Loucy (cell line): ENCODE data around the gene ZNF831.

ENCODE experiments used
- CTCF ChIP-seq: fragments of 200-600 bp; sonication (generic); conservative IDR thresholded peaks from 2 replicates; pipeline ENCODE4 v1.5.1; 2014; ENCODE audit warnings: mild to moderate bottlenecking, antibody characterized with exemption, low read length
- EZH2phosphoT487 ChIP-seq: fragments of 200-600 bp; IDR thresholded peaks from 2 replicates; pipeline ENCODE4 v1.6.1; 2018; ENCODE audit warnings: antibody characterized with exemption, mild to moderate bottlenecking, moderate library complexity, borderline replicate concordance

GRCh38 chr20:59157531-59157930 is 6.1 kb upstream of the ZNF831 start:
- TF ChIP-seq CTCF = no peak
- no peak for TF ChIP-seq EZH2phosphoT487
